Fibroblast of villous mesenchyme (primary cell): ENCODE data around the gene CRHBP. TPM values are rescaled to one million over a fixed set of nuclear protein-coding genes. Genes with fewer than 3 reads are reported as not detected.
"Not testable (repeated sequence)": the region's sequence is repeated elsewhere in the genome, so short reads cannot be mapped to it uniquely, and the experiment has no call there.

Experiments used
- DNase-seq: peaks from one replicate; pipeline ENCODE4 v3.0.0-alpha.2; 2010; ENCODE audit warnings: low read depth
- H3K4me3 ChIP-seq: 2 replicates; pipeline ENCODE4 v1.5.1; 2011; ENCODE audit warnings: low read depth, mild to moderate bottlenecking, low read length
- CTCF ChIP-seq: IDR thresholded peaks from 2 replicates; pipeline ENCODE4 v1.5.1; 2012; ENCODE audit warnings: low read depth, mild to moderate bottlenecking, low read length; ENCODE audit not compliant: insufficient read depth
- total RNA-seq: library from RNA; depleted of rRNA; stranded (reverse); fragments of >200 nt; gene quantifications from 2 replicates; pipeline ENCODE4 v1.2.3, GENCODE V29; 2012

CRHBP gene
- total RNA-seq, 1 donor, result not detected

GRCh38 chr5:76944638-76945037 lies 8.2 kb upstream of the CRHBP start:
- TF ChIP-seq CTCF, result no peak
- no peak for DNase-seq
- no peak overlapping the region for H3K4me3 ChIP-seq

GRCh38 chr5:76945238-76945637 lies 7.6 kb upstream of the CRHBP start:
- not testable (repeated sequence) for H3K4me3 ChIP-seq, DNase-seq

- DNase-seq, result no peak
- no peak for TF ChIP-seq CTCF
- no peak overlapping the region for H3K4me3 ChIP-seq
Observed at GRCh38 chr5:76946090-76946489, 6.8 kb upstream of the CRHBP start.

GRCh38 chr5:76947082-76947503 lies 5.8 kb upstream of the CRHBP start:
- no peak for DNase-seq
- TF ChIP-seq CTCF, result no peak
- H3K4me3 ChIP-seq, result no peak overlapping the region

GRCh38 chr5:76953551-76954382 lies 922 bp downstream of the CRHBP start:
- DNase-seq, result no peak
- no peak for TF ChIP-seq CTCF
- H3K4me3 ChIP-seq, result no peak overlapping the region

GRCh38 chr5:76954383-76954763 lies 1.5 kb downstream of the CRHBP start:
- no peak for DNase-seq
- H3K4me3 ChIP-seq, result no peak overlapping the region
- no peak for TF ChIP-seq CTCF

- TF ChIP-seq CTCF, result no peak
- H3K4me3 ChIP-seq, result no peak overlapping the region
- DNase-seq, result no peak
Observed at GRCh38 chr5:76956033-76956432, 3.2 kb downstream of the CRHBP start.
